Endothelial cell (in vitro differentiated cells): ENCODE results near the gene ZNF277. TPM values are rescaled to one million over a fixed set of nuclear protein-coding genes. Genes with fewer than 3 reads are reported as not detected.

ENCODE experiments used
- DNase-seq: peaks from one replicate; pipeline ENCODE4 v3.0.0; 2021; ENCODE audit warnings: low spot score
- H3K27ac Mint-ChIP-seq: one replicate; pipeline ENCODE4 v1.8.0; 2021; ENCODE audit warnings: mixed read lengths, inconsistent platforms; ENCODE audit not compliant: unreplicated experiment
- H3K27me3 Mint-ChIP-seq: one replicate; pipeline ENCODE4 v1.8.0; 2021; ENCODE audit warnings: mild to moderate bottlenecking, moderate library complexity, mixed read lengths, inconsistent platforms; ENCODE audit not compliant: unreplicated experiment
- H3K36me3 Mint-ChIP-seq: one replicate; pipeline ENCODE4 v1.8.0; 2021; ENCODE audit warnings: mild to moderate bottlenecking, low read depth, mixed read lengths, inconsistent platforms; ENCODE audit not compliant: unreplicated experiment
- H3K4me1 Mint-ChIP-seq: one replicate; pipeline ENCODE4 v1.8.0; 2021; ENCODE audit warnings: mild to moderate bottlenecking, mixed read lengths, inconsistent platforms; ENCODE audit not compliant: unreplicated experiment
- H3K4me3 Mint-ChIP-seq: one replicate; pipeline ENCODE4 v1.8.0; 2021; ENCODE audit warnings: mild to moderate bottlenecking, mixed read lengths, inconsistent platforms; ENCODE audit not compliant: unreplicated experiment
- H3K9me3 Mint-ChIP-seq: one replicate; pipeline ENCODE4 v1.8.0; 2021; ENCODE audit warnings: mixed read lengths, inconsistent platforms; ENCODE audit not compliant: unreplicated experiment
- CTCF ChIP-seq: fragments of 200-600 bp; sonication (generic); IDR thresholded peaks from one replicate; pipeline ENCODE4 v1.5.0; 2021; ENCODE audit warnings: antibody characterized with exemption; ENCODE audit not compliant: unreplicated experiment
- total RNA-seq: library from RNA; stranded (reverse); fragmentation: NEBNext Ultra II Directional; extraction: Animal tissue kit (Norgen Biotek cat#: 25700); gene quantifications from one replicate; pipeline ENCODE4 v1.2.1, GENCODE V29; 2021; ENCODE audit not compliant: unreplicated experiment

ZNF277 gene
- total RNA-seq, 1 donor from 2014 or later, result 26.1 TPM

GRCh38 chr7:112212571-112212970 lies 6.1 kb downstream of the ZNF277 start:
- no peak overlapping the region for H3K4me3 Mint-ChIP-seq
- DNase-seq, result no peak
- no peaks in the 10 kb centered on the region for H3K36me3 Mint-ChIP-seq
- H3K27me3 Mint-ChIP-seq, result no peaks in the 10 kb centered on the region
- H3K27ac Mint-ChIP-seq, result no peak overlapping the region
- peaks cover 2% of the 10 kb centered on the region for H3K4me1 Mint-ChIP-seq
- no peaks in the 10 kb centered on the region for H3K9me3 Mint-ChIP-seq
- no peak for TF ChIP-seq CTCF

- Mint-ChIP-seq H3K9me3 (no peaks in the 10 kb centered on the region), H3K4me1 (no peaks in the 10 kb centered on the region), H3K27me3 (no peaks in the 10 kb centered on the region), H3K27ac (no peak overlapping the region), H3K4me3 (no peak overlapping the region), H3K36me3 (no peaks in the 10 kb centered on the region)
- no peak for TF ChIP-seq CTCF
- no peak for DNase-seq
Measured at GRCh38 chr7:112213735-112214134, 7.2 kb downstream of the ZNF277 start.

- no peak for DNase-seq
- no peaks in the 10 kb centered on the region for H3K36me3 Mint-ChIP-seq
- H3K4me1 Mint-ChIP-seq, result no peaks in the 10 kb centered on the region
- no peak overlapping the region for H3K27ac Mint-ChIP-seq
- no peaks in the 10 kb centered on the region for H3K27me3 Mint-ChIP-seq
- H3K9me3 Mint-ChIP-seq, result no peaks in the 10 kb centered on the region
- no peak for TF ChIP-seq CTCF
- H3K4me3 Mint-ChIP-seq, result no peak overlapping the region
Measured at GRCh38 chr7:112214268-112214667, 7.8 kb downstream of the ZNF277 start.

- no peak for TF ChIP-seq CTCF
- Mint-ChIP-seq H3K27me3 (no peaks in the 10 kb centered on the region), H3K9me3 (no peaks in the 10 kb centered on the region), H3K4me1 (no peaks in the 10 kb centered on the region), H3K27ac (no peak overlapping the region), H3K36me3 (no peaks in the 10 kb centered on the region), H3K4me3 (no peak overlapping the region)
- DNase-seq, result no peak
Measured at GRCh38 chr7:112214883-112215282, 8.4 kb downstream of the ZNF277 start.

- no peak for TF ChIP-seq CTCF
- Mint-ChIP-seq H3K36me3 (no peaks in the 10 kb centered on the region), H3K9me3 (no peaks in the 10 kb centered on the region), H3K4me1 (no peaks in the 10 kb centered on the region), H3K27ac (no peak overlapping the region), H3K4me3 (no peak overlapping the region), H3K27me3 (no peaks in the 10 kb centered on the region)
- DNase-seq, result no peak
Measured at GRCh38 chr7:112215787-112216186, 9.3 kb downstream of the ZNF277 start.
